SH-SY5Y (cell line): ENCODE measurements around the gene NQO1.

Source experiments
- GATA2 ChIP-seq: IDR thresholded peaks from 2 replicates; pipeline ENCODE4 v1.6.1; 2011; ENCODE audit warnings: mild to moderate bottlenecking, low read depth, low read length
- GATA3 ChIP-seq: IDR thresholded peaks from 2 replicates; pipeline ENCODE4 v1.6.1; 2011; ENCODE audit warnings: low read depth, mild to moderate bottlenecking, low read length, moderate library complexity

DNA sequence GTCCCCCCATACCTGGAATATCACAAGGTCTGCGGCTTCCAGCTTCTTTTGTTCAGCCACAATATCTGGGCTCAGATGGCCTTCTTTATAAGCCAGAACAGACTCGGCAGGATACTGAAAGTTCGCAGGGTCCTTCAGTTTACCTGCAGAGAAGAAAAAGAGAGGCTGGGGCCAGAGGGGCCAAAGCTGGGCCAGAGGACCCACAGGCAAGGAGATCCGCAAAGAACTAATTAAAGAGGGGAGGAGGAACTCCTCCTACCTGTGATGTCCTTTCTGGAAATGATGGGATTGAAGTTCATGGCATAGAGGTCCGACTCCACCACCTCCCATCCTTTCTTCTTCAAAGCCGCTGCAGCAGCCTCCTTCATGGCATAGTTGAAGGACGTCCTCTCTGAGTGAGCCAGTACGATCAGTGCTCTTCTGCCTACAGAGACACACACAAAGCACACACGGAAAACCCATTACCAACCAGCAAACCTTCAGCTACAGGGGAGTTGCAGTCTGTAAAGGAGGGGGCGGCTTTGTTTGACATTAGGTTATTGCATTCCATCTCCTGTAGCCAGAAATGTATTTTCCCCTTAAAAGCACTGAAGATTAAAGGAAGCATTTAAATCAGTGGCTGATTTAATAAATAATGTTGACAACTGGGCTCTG, 8.1 kb downstream of the NQO1 start:
- no peak for TF ChIP-seq GATA2
- TF ChIP-seq GATA3 = no peak
